CD4-positive, CD25-positive, alpha-beta regulatory T cell (primary cell): ENCODE data around the gene PLET1. TPM values are rescaled to one million over a fixed set of nuclear protein-coding genes. Genes with fewer than 3 reads are reported as not detected.

ENCODE experiments used
- ATAC-seq, 2 donors: fragments of 150-1000 bp; cut with Tn5 transposase; one replicate each; pipeline ENCODE4 v1.10.0; 2021; ENCODE audit warnings: low read depth in 2 of 2, moderate number of reproducible peaks in 2 of 2, moderate library complexity in 1 of 2
- DNase-seq, 3 donors: peaks; one replicate each; pipeline versions ENCODE4 v3.0.0 to v3.0.0-alpha.2; 2012 to 2022; ENCODE audit warnings: mixed read lengths in 1 of 3
- H3K27ac ChIP-seq: one replicate; pipeline ENCODE4 v1.7.0; 2013; ENCODE audit warnings: mild to moderate bottlenecking, low read length; ENCODE audit not compliant: insufficient read depth, poor library complexity, severe bottlenecking
- H3K27me3 ChIP-seq: one replicate; pipeline ENCODE4 v1.7.0; 2013; ENCODE audit warnings: low read length; ENCODE audit not compliant: control insufficient read depth, insufficient read depth
- H3K36me3 ChIP-seq: one replicate; pipeline ENCODE4 v1.7.0; 2013; ENCODE audit warnings: mild to moderate bottlenecking, low read length, moderate library complexity; ENCODE audit not compliant: control insufficient read depth, insufficient read depth
- H3K4me1 ChIP-seq: 2 replicates; pipeline ENCODE4 v1.7.0; 2013; ENCODE audit warnings: mild to moderate bottlenecking, low read length; ENCODE audit not compliant: insufficient read depth, control insufficient read depth, poor library complexity, severe bottlenecking
- H3K4me3 ChIP-seq: one replicate; pipeline ENCODE4 v1.7.0; 2013; ENCODE audit warnings: low read depth, mild to moderate bottlenecking, low read length, moderate library complexity
- H3K9me3 ChIP-seq, 2 experiments: 1 replicate in 1 of 2; 2 replicates in 1 of 2; pipeline ENCODE4 v1.7.0; 2013; ENCODE audit warnings: low read length in 2 of 2, mild to moderate bottlenecking in 1 of 2, moderate library complexity in 1 of 2; ENCODE audit not compliant: control insufficient read depth in 2 of 2
- H3K27ac Mint-ChIP-seq, 3 donors: one replicate each; pipeline ENCODE4 v1.8.0; 2020 to 2022; ENCODE audit warnings: mild to moderate bottlenecking in 3 of 3, mixed read lengths in 3 of 3, moderate library complexity in 2 of 3
- H3K27me3 Mint-ChIP-seq: one replicate; pipeline ENCODE4 v1.8.0; 2022; ENCODE audit warnings: mild to moderate bottlenecking, mixed read lengths
- H3K36me3 Mint-ChIP-seq: one replicate; pipeline ENCODE4 v1.8.0; 2020; ENCODE audit warnings: mixed read lengths
- H3K4me1 Mint-ChIP-seq, 4 donors: one replicate each; pipeline ENCODE4 v1.8.0; 2020 to 2022; ENCODE audit warnings: mixed read lengths in 4 of 4, mild to moderate bottlenecking in 1 of 4
- H3K4me3 Mint-ChIP-seq, 4 donors: one replicate each; pipeline ENCODE4 v1.8.0; 2020 to 2022; ENCODE audit warnings: mild to moderate bottlenecking in 4 of 4, mixed read lengths in 4 of 4, moderate library complexity in 3 of 4
- H3K9me3 Mint-ChIP-seq, 7 donors: one replicate each; pipeline ENCODE4 v1.8.0; 2020 to 2022; ENCODE audit warnings: mixed read lengths in 7 of 7, mild to moderate bottlenecking in 3 of 7, moderate library complexity in 2 of 7
- polyA plus RNA-seq, 4 donors: library from polyadenylated mRNA; unstranded; fragments of 300-500 nt; fragmentation: Illumina TruSeq; gene quantifications; one replicate each; pipeline ENCODE4 v1.2.3, GENCODE V29; 2021
- total RNA-seq: library from RNA; stranded (reverse); gene quantifications from one replicate; pipeline ENCODE4 v1.2.3, GENCODE V29; 2022

PLET1 gene
- total and polyA plus RNA-seq, 5 donors from 2014 or later, result not detected

DNA sequence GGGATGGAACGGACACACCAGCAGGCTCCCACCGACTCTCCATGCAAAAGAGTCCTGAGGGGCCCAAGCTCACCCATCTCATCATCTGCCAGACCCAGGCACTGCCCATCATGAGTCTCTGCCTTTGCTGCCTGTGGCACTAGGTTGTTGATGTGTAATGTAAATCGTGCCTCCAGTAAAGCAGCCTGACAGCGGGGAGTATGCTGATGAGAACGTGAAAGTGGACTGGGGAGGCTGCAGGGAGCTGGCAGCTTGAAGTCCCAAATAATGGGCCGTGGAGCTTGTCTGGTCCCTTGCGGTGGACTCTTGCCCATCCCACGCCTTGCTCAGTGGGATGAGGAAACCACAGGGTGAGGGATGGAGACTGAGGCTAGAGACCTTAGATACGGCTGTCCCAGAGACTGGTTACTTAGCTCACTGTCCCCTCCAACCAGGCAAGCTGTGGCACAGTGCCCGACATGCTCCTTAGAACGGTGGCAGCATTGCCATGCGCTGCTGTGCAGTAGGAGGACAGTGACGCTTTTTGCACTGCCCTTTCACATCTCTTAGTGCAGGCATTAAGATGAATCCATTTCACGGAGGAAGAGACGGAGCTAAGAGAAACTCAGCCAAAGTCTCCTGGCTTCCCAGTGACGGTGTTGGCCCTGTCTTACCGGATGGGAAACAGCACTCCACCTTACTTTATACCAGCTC, 39.6 kb upstream of the PLET1 start:
- Histone ChIP-seq H3K36me3 (no peaks in the 10 kb centered on the region), H3K9me3 (no peaks in the 10 kb centered on the region), H3K27me3 (no peaks in the 10 kb centered on the region), H3K4me3 (no peak overlapping the region), H3K4me1 (peaks cover 16% of the 10 kb centered on the region), H3K27ac (no peak overlapping the region)
- Mint-ChIP-seq H3K36me3 (peaks cover 13% of the 10 kb centered on the region), H3K9me3 (no peaks in the 10 kb centered on the region), H3K27ac (no peak overlapping the region), H3K4me3 (no peak overlapping the region), H3K4me1 (peaks cover 10 to 33% (median 11%) of the 10 kb centered on the region in 4 donors), H3K27me3 (no peaks in the 10 kb centered on the region)
- DNase-seq (no peak), ATAC-seq (no peak)

DNA sequence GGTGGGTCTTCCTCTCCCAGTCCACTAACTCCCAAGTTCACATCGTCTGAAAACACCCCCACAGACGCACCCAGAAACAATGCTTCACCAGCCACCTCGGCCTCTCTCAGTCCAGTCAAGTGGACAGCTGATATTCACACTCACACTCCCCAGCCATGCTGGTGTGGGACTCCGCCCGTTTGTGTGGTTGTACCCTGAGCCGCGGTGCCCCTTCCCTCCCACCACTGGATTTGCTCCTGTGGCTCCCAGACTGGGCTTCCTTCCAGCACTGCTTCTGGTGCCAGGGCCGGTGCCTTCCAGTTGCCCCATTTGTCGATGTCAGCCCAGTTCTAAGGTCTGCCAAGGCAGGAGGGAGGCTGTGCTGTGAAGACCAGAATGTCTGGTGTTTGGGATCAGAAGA, 37.9 kb upstream of the PLET1 start:
- H3K4me3 Mint-ChIP-seq, result no peak overlapping the region
- Histone ChIP-seq H3K27ac (no peak overlapping the region), H3K9me3 (no peaks in the 10 kb centered on the region), H3K36me3 (no peaks in the 10 kb centered on the region), H3K4me3 (no peak overlapping the region), H3K4me1 (peaks cover 16% of the 10 kb centered on the region), H3K27me3 (no peaks in the 10 kb centered on the region)
- H3K36me3 Mint-ChIP-seq, result peaks cover 9% of the 10 kb centered on the region
- peak overlapping the region in 1 of 3 donors; percentile 1 for H3K27ac Mint-ChIP-seq
- H3K27me3 Mint-ChIP-seq, result no peaks in the 10 kb centered on the region
- DNase-seq, result no peak
- no peaks in the 10 kb centered on the region for H3K9me3 Mint-ChIP-seq
- peaks cover 10 to 33% (median 11%) of the 10 kb centered on the region in 4 donors for H3K4me1 Mint-ChIP-seq
- no peak for ATAC-seq

DNA sequence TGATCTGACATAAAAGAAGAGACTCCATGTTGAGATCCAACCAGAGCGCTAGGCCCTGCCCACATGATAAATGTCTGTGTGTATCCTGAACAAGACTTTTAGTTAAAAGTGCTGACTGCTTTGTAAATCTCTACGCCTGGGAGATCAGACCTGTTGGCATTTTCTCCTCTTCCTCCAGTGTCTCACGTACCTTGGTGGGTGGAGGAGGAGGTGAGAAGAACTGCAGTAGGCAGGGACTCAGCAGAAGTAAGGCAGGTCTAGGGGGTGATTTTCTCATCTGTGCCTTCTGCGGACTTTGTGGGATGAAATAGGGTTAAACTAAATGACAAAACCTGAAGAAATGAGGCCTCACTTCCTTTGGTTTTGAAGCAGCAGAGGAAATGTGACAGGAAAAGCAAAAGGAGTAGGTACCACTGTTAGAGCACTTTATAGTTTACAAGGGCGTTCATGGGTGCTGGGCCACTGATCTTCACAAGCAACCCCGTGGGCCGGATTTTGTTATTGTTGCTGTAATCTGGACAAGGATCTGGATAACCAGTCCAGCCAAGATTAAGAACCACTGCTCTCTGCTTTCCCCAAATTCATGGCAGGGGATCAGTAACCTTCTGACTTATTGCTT, 36.7 kb upstream of the PLET1 start:
- no peak overlapping the region for H3K27ac ChIP-seq
- H3K27me3 ChIP-seq, result no peaks in the 10 kb centered on the region
- peak overlapping the region; percentile 37 for H3K4me3 ChIP-seq
- peaks cover 16% of the 10 kb centered on the region for H3K4me1 ChIP-seq
- no peaks in the 10 kb centered on the region for H3K9me3 Mint-ChIP-seq
- no peaks in the 10 kb centered on the region for H3K9me3 ChIP-seq
- no peaks in the 10 kb centered on the region for H3K27me3 Mint-ChIP-seq
- H3K36me3 ChIP-seq, result no peaks in the 10 kb centered on the region
- peak overlapping the region in 3 of 4 donors; percentile 10 to 55 (median 51) for H3K4me3 Mint-ChIP-seq
- ATAC-seq, result peak; percentile 52 to 53
- H3K36me3 Mint-ChIP-seq, result peaks cover 9% of the 10 kb centered on the region
- DNase-seq, result peak in 2 of 3 donors; percentile 2 to 52
- H3K4me1 Mint-ChIP-seq, result peaks cover 10 to 34% (median 11%) of the 10 kb centered on the region in 4 donors
- peak overlapping the region; percentile 77 to 93 (median 90) for H3K27ac Mint-ChIP-seq

DNA sequence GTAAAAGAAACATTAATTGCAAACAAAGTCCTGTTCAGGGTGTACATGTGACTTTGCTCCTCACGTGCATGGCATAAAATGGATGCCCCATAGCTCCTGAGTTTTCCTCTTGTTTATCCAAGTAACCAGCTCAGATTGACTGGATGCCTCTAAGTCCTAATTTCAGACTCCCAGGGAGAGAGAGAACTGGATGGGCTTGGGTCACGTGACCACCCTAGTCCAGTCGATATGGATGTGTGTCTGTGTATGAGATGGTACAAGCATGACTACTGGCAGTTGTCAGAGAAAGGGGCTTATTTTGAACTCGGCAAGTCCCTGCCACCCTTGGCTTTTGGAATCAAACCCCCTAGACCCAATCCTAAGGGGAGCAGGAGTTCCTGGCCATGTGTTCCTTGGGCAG, 35.4 kb upstream of the PLET1 start:
- peaks cover 10 to 37% (median 16%) of the 10 kb centered on the region in 4 donors for H3K4me1 Mint-ChIP-seq

DNA sequence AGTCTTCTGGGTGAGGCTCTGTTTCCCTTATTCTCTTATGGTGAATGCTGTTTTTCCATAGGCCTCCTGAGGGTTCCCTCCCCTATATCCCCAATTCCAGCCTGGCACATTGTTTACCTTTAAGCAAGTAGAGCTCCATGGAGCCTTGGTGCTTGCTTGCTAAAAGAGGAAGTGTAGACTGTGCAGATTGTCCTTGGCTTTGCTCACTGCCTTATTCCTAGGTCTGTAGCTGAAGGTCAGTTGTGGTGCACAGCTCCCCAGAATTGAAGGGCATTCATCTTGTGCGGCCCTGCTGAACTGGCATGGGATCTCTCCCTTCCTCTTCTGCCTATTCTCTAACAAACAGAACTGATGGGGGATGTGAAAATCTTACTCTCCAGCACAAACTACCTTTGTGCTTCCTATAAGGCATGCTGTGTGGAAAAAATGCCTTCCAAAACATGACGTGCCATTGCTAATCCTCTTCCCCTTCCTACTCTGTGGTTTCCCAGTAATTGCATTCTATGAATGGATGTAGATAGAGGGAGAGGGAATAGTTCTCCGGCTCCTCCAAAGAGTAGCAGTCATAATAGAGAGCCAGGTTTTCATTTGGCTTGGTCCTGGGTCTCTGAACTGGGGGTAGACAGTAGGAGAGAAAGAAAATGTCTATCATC, 34.2 kb upstream of the PLET1 start:
- Histone ChIP-seq H3K27ac (no peak overlapping the region), H3K4me3 (no peak overlapping the region), H3K27me3 (no peaks in the 10 kb centered on the region), H3K36me3 (no peaks in the 10 kb centered on the region), H3K9me3 (no peaks in the 10 kb centered on the region), H3K4me1 (peaks cover 22% of the 10 kb centered on the region)
- no peaks in the 10 kb centered on the region for H3K27me3 Mint-ChIP-seq
- DNase-seq (no peak), ATAC-seq (no peak)
- H3K9me3 Mint-ChIP-seq, result no peaks in the 10 kb centered on the region
- peaks cover 10 to 42% (median 19%) of the 10 kb centered on the region in 4 donors for H3K4me1 Mint-ChIP-seq
- H3K27ac Mint-ChIP-seq, result peak overlapping the region in 1 of 3 donors; percentile 83
- H3K4me3 Mint-ChIP-seq, result no peak overlapping the region
- peaks cover 5% of the 10 kb centered on the region for H3K36me3 Mint-ChIP-seq

More for the DNA sequence above, 35.4 kb upstream of the PLET1 start:
- no peaks in the 10 kb centered on the region for H3K9me3 ChIP-seq
- H3K36me3 ChIP-seq, result no peaks in the 10 kb centered on the region
- H3K27me3 ChIP-seq, result no peaks in the 10 kb centered on the region
- ATAC-seq, result no peak
- Mint-ChIP-seq H3K27me3 (no peaks in the 10 kb centered on the region), H3K9me3 (no peaks in the 10 kb centered on the region), H3K36me3 (peaks cover 6% of the 10 kb centered on the region), H3K27ac (peak overlapping the region in 1 of 3 donors; percentile 68), H3K4me3 (no peak overlapping the region)
- peaks cover 16% of the 10 kb centered on the region for H3K4me1 ChIP-seq
- H3K4me3 ChIP-seq, result no peak overlapping the region
- DNase-seq, result no peak
- H3K27ac ChIP-seq, result no peak overlapping the region

DNA sequence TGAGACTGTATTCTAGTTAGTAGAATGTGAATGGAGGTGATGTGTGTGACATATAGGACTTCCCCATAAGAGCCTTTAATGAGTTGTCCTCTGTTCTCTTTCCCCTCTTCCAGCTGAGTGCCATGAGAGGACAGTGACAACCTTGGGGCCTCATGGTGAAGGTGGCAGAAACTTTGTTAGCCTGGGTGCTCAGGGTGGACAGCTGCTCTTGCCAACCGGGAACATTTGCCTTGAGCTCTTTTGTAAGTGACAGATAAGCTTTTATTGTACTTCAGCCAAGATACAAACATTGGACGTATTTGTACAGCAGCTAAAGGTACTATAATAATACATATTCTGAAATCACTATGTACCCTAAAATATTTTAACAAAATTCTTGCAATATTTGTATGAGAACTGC, 33.0 kb upstream of the PLET1 start:
- DNase-seq (no peak), ATAC-seq (no peak)
- no peak overlapping the region for H3K4me3 Mint-ChIP-seq
- no peaks in the 10 kb centered on the region for H3K27me3 Mint-ChIP-seq
- H3K27ac ChIP-seq, result no peak overlapping the region
- peaks cover 26% of the 10 kb centered on the region for H3K4me1 ChIP-seq
- H3K36me3 Mint-ChIP-seq, result peaks cover 5% of the 10 kb centered on the region
- H3K9me3 Mint-ChIP-seq, result no peaks in the 10 kb centered on the region
- peaks cover 10 to 45% (median 19%) of the 10 kb centered on the region in 4 donors for H3K4me1 Mint-ChIP-seq
- H3K36me3 ChIP-seq, result no peaks in the 10 kb centered on the region
- no peak overlapping the region for H3K4me3 ChIP-seq
- H3K27ac Mint-ChIP-seq, result no peak overlapping the region
- H3K27me3 ChIP-seq, result no peaks in the 10 kb centered on the region
- no peaks in the 10 kb centered on the region for H3K9me3 ChIP-seq

- Mint-ChIP-seq H3K27me3 (no peaks in the 10 kb centered on the region), H3K36me3 (peaks cover 5% of the 10 kb centered on the region), H3K4me3 (no peak overlapping the region), H3K4me1 (peaks cover 10 to 38% (median 22%) of the 10 kb centered on the region in 4 donors), H3K9me3 (no peaks in the 10 kb centered on the region), H3K27ac (no peak overlapping the region)
- peaks cover 20% of the 10 kb centered on the region for H3K4me1 ChIP-seq
- H3K4me3 ChIP-seq, result no peak overlapping the region
- H3K36me3 ChIP-seq, result no peaks in the 10 kb centered on the region
- ATAC-seq (no peak), DNase-seq (no peak)
- no peak overlapping the region for H3K27ac ChIP-seq
- H3K9me3 ChIP-seq, result no peaks in the 10 kb centered on the region
- H3K27me3 ChIP-seq, result no peaks in the 10 kb centered on the region
Measured at GRCh38 chr11:112292785-112293407, 32.2 kb upstream of the PLET1 start.
